H1 (cell line): Measurements from ENCODE around the gene RNF126. TPM values are rescaled to one million over a fixed set of nuclear protein-coding genes. Genes with fewer than 3 reads are reported as not detected.

Experiments
- CTCF ChIA-PET: fragments of 300-600 bp; sonication (Branson Sonifier 250); formaldehyde crosslinking; loops from one replicate; lab custom pipeline; 2021; ENCODE audit not compliant: partially characterized antibody; lab: Charles Lee
- POLR2A ChIA-PET: fragments of 300-600 bp; sonication (Branson Sonifier 250); formaldehyde crosslinking; loops from one replicate; lab custom pipeline; 2021; ENCODE audit warnings: inconsistent platforms; ENCODE audit not compliant: partially characterized antibody; lab: Charles Lee
- DNase-seq, 2 experiments: peaks; one replicate each; pipeline versions ENCODE4 v3.0.0 to v3.0.0-alpha.2; 2010 to 2022; ENCODE audit warnings: low spot score in 2 of 2, low read depth in 1 of 2, mixed read lengths in 1 of 2
- FAIRE-seq: peaks from 2 replicates; lab custom pipeline; 2011; peaks lifted over from hg19 to GRCh38; lab: Jason Lieb, UNC
- H2AFZ ChIP-seq: 2 replicates; pipeline ENCODE4 v1.8.1; 2012; ENCODE audit warnings: low read length, inconsistent platforms
- H2AK5ac ChIP-seq: 2 replicates; pipeline ENCODE4 v1.6.1; 2013; ENCODE audit warnings: low read depth, low read length
- H2BK120ac ChIP-seq: replicated peaks from 2 replicates; pipeline ENCODE3; 2013; ENCODE audit warnings: low read depth, low read length, inconsistent platforms
- H2BK12ac ChIP-seq: 2 replicates; pipeline ENCODE4 v1.6.1; 2013; ENCODE audit warnings: low read depth, low read length
- H2BK15ac ChIP-seq: 2 replicates; pipeline ENCODE4 v1.6.1; 2013; ENCODE audit warnings: low read length
- H2BK20ac ChIP-seq: 2 replicates; pipeline ENCODE4 v1.6.1; 2013; ENCODE audit warnings: low read length
- H2BK5ac ChIP-seq: 2 replicates; pipeline ENCODE4 v1.6.1; 2013; ENCODE audit warnings: low read depth, low read length
- H3K14ac ChIP-seq: 2 replicates; pipeline ENCODE4 v1.6.1; 2013; ENCODE audit warnings: inconsistent platforms; ENCODE audit not compliant: insufficient read length
- H3K18ac ChIP-seq: 2 replicates; pipeline ENCODE4 v1.6.1; 2013; ENCODE audit warnings: low read length; ENCODE audit errors: extremely low read depth
- H3K23ac ChIP-seq: 2 replicates; pipeline ENCODE4 v1.6.1; 2013; ENCODE audit warnings: inconsistent platforms; ENCODE audit not compliant: insufficient read length
- H3K23me2 ChIP-seq: 2 replicates; pipeline ENCODE4 v1.6.1; 2013; ENCODE audit warnings: low read depth, low read length
- H3K27ac ChIP-seq: 2 replicates; pipeline ENCODE4 v1.6.1; 2011; ENCODE audit warnings: low read depth, low read length, inconsistent platforms
- H3K27me3 ChIP-seq, 4 experiments: replicated peaks in 1 of 4; 1 replicate in 1 of 4; 2 replicates in 3 of 4; pipeline versions ENCODE4 v1.6.1 to v1.8.1; 2011 to 2013; ENCODE audit warnings: low read length in 3 of 4, mild to moderate bottlenecking in 3 of 4, inconsistent platforms in 2 of 4, mixed read lengths in 2 of 4, moderate library complexity in 1 of 4; ENCODE audit not compliant: control insufficient read depth in 3 of 4, insufficient read depth in 3 of 4; ENCODE audit errors: extremely low read depth in 1 of 4
- H3K36me3 ChIP-seq, 4 experiments: 2 replicates each; pipeline versions ENCODE4 v1.6.1 to v1.8.1; 2011 to 2013; ENCODE audit warnings: mild to moderate bottlenecking in 4 of 4, low read length in 3 of 4, moderate library complexity in 2 of 4, control low read depth in 1 of 4, inconsistent platforms in 1 of 4; ENCODE audit not compliant: insufficient read depth in 4 of 4, control insufficient read depth in 2 of 4
- H3K4ac ChIP-seq: replicated peaks from 2 replicates; pipeline ENCODE3; 2013; ENCODE audit warnings: low read length, low read depth, mixed read lengths, inconsistent platforms; ENCODE audit not compliant: insufficient read length
- H3K4me1 ChIP-seq, 4 experiments: replicated peaks in 1 of 4; 1 replicate in 1 of 4; 2 replicates in 3 of 4; pipeline versions ENCODE4 v1.6.1 to v1.8.1; 2011 to 2013; ENCODE audit warnings: low read length in 3 of 4, inconsistent platforms in 2 of 4, mixed read lengths in 1 of 4; ENCODE audit not compliant: insufficient read depth in 4 of 4, control insufficient read depth in 3 of 4
- H3K4me2 ChIP-seq, 2 experiments: 2 replicates each; pipeline versions ENCODE4 v1.6.1 to v1.8.1; 2011 to 2013; ENCODE audit warnings: low read depth in 2 of 2, low read length in 2 of 2, control low read depth in 1 of 2, inconsistent platforms in 1 of 2, mild to moderate bottlenecking in 1 of 2; ENCODE audit not compliant: insufficient read depth in 1 of 2
- H3K4me3 ChIP-seq, 4 experiments: fragments of 200-600, 300-600 bp in 1 of 4; sonication (generic), shearing (Covaris generic), sonication (Bioruptor Twin) in 1 of 4; 2 replicates each; pipeline versions ENCODE4 v1.5.1 to v1.8.1; 2011 to 2016; ENCODE audit warnings: low read length in 4 of 4, low read depth in 3 of 4, control low read depth in 2 of 4, inconsistent platforms in 2 of 4, mild to moderate bottlenecking in 2 of 4, mixed read lengths in 1 of 4, moderate library complexity in 1 of 4; ENCODE audit not compliant: insufficient read depth in 2 of 4; ENCODE audit errors: extremely low read depth in 1 of 4
- H3K56ac ChIP-seq: replicated peaks from 2 replicates; pipeline ENCODE3; 2013; ENCODE audit warnings: low read depth, mild to moderate bottlenecking, mixed read lengths, low read length, inconsistent platforms; ENCODE audit not compliant: insufficient read length
- H3K79me1 ChIP-seq: 2 replicates; pipeline ENCODE4 v1.6.1; 2013; ENCODE audit warnings: low read depth, low read length, control low read depth
- H3K79me2 ChIP-seq, 2 experiments: 2 replicates each; pipeline versions ENCODE4 v1.6.1 to v1.8.1; 2012 to 2013; ENCODE audit warnings: low read length in 2 of 2, mild to moderate bottlenecking in 2 of 2, inconsistent platforms in 1 of 2; ENCODE audit not compliant: insufficient read depth in 2 of 2, control insufficient read depth in 1 of 2
- H3K9ac ChIP-seq, 4 experiments: replicated peaks in 1 of 4; 1 replicate in 1 of 4; 2 replicates in 3 of 4; pipeline versions ENCODE4 v1.6.1 to v1.8.1; 2011 to 2013; ENCODE audit warnings: low read depth in 3 of 4, low read length in 3 of 4, control low read depth in 2 of 4, mild to moderate bottlenecking in 2 of 4, moderate library complexity in 2 of 4, inconsistent platforms in 1 of 4; ENCODE audit errors: extremely low read depth in 1 of 4
- H3K9me3 ChIP-seq, 2 experiments: 2 replicates each; pipeline versions ENCODE4 v1.6.1 to v1.8.1; 2012 to 2013; ENCODE audit warnings: mild to moderate bottlenecking in 2 of 2, moderate library complexity in 2 of 2, control low read depth in 1 of 2, inconsistent platforms in 1 of 2, low read depth in 1 of 2, low read length in 1 of 2, mixed read lengths in 1 of 2; ENCODE audit not compliant: insufficient read depth in 2 of 2
- H4K20me1 ChIP-seq, 2 experiments: replicated peaks in 1 of 2; 2 replicates each; pipeline versions ENCODE3 to v1.8.1; 2011 to 2013; ENCODE audit warnings: inconsistent platforms in 2 of 2, low read length in 2 of 2, mild to moderate bottlenecking in 1 of 2; ENCODE audit not compliant: insufficient read depth in 2 of 2, control insufficient read depth in 1 of 2
- H4K5ac ChIP-seq: 2 replicates; pipeline ENCODE4 v1.6.1; 2013; ENCODE audit warnings: low read length, low read depth, mixed read lengths, inconsistent platforms; ENCODE audit not compliant: insufficient read length
- H4K8ac ChIP-seq: 2 replicates; pipeline ENCODE4 v1.8.0; 2013; ENCODE audit warnings: mild to moderate bottlenecking, moderate library complexity, low read length, inconsistent platforms; ENCODE audit not compliant: insufficient read depth; ENCODE audit errors: extremely low read depth
- H4K91ac ChIP-seq: replicated peaks from 2 replicates; pipeline ENCODE3; 2013; ENCODE audit warnings: low read length, mixed read lengths, inconsistent platforms; ENCODE audit not compliant: insufficient read length
- KDM4A ChIP-seq: IDR thresholded peaks from one replicate; pipeline ENCODE4 v1.7.1; 2012; ENCODE audit warnings: low read depth, mild to moderate bottlenecking, moderate library complexity, low read length, inconsistent platforms; ENCODE audit not compliant: severe bottlenecking
- YY1 ChIP-seq: IDR thresholded peaks from 2 replicates; pipeline ENCODE4 v1.6.1; 2011; ENCODE audit warnings: low read depth, mild to moderate bottlenecking, low read length
- WGBS, 2 experiments: shearing (Covaris generic) in 1 of 2; methylation state at CpG; one replicate each; pipeline versions ENCODE4 v1.1.6 to v1.1.7; 2013 to 2015; ENCODE audit warnings: low lambda C conversion rate in 2 of 2, mixed read lengths in 2 of 2, inconsistent platforms in 1 of 2, low coverage in 1 of 2, missing lambda C conversion rate in 1 of 2; ENCODE audit not compliant: insufficient replicate concordance in 2 of 2, insufficient coverage in 1 of 2, insufficient read length in 1 of 2; ENCODE audit errors: extremely low coverage in 1 of 2, missing lambda C conversion rate in 1 of 2; 5-methylcytosine and 5-hydroxymethylcytosine counted together
- polyA plus RNA-seq, 7 experiments: library from polyadenylated mRNA; depleted of rRNA in 3 of 7; stranded (reverse) in 5 of 7; unstranded in 2 of 7; fragments of >200 nt in 5 of 7; fragments of 200-250 nt in 2 of 7; gene quantifications; 1 replicate in 5 of 7; 2 replicates in 1 of 7; 4 replicates in 1 of 7; pipeline versions ENCODE4 v1.2.1 to v1.2.3, GENCODE V29; 2011 to 2013; ENCODE audit warnings: missing spikeins in 2 of 7, mixed read lengths in 2 of 7
- total RNA-seq: library from RNA; stranded (reverse); fragmentation: NEBNext Ultra II Directional; extraction: Animal tissue kit (Norgen Biotek cat#: 25700); gene quantifications from 2 replicates; pipeline ENCODE4 v1.2.1, GENCODE V29; 2021
- TF ChIP-seq, protein P1 (sequence below): IDR thresholded peaks from 2 replicates; pipeline ENCODE4 v1.6.1; 2011; ENCODE audit warnings: low read length, improper control_type of control experiment

Gene RNF126
- total and polyA plus RNA-seq, 2 of the 8 experiments (the other 6 are each of a cell fraction or from before 2014, with no cell fraction given), result 21.8 to 68.0 TPM

- H3K23ac ChIP-seq, result no peak overlapping the region
- no peak overlapping the region for H3K9ac ChIP-seq
- no peaks in the 10 kb centered on the region for H3K4me1 ChIP-seq
- H3K4me2 ChIP-seq, result no peak overlapping the region
- H2BK12ac ChIP-seq, result no peak overlapping the region
- H3K23me2 ChIP-seq, result no peaks in the 10 kb centered on the region
- H3K4ac ChIP-seq, result no peak overlapping the region
- no peak overlapping the region for H4K91ac ChIP-seq
- H3K9me3 ChIP-seq, result peaks cover 0 to 30% of the 10 kb centered on the region in 2 experiments; a peak in 1 of 4 replicates
- H3K79me2 ChIP-seq, result no peaks in the 10 kb centered on the region
- H2BK15ac ChIP-seq, result no peak overlapping the region
- no peak overlapping the region for H2BK120ac ChIP-seq
- TF ChIP-seq KDM4A (no peak), YY1 (no peak)
- TF ChIP-seq, protein P1, sequence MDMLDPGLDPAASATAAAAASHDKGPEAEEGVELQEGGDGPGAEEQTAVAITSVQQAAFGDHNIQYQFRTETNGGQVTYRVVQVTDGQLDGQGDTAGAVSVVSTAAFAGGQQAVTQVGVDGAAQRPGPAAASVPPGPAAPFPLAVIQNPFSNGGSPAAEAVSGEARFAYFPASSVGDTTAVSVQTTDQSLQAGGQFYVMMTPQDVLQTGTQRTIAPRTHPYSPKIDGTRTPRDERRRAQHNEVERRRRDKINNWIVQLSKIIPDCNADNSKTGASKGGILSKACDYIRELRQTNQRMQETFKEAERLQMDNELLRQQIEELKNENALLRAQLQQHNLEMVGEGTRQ, result no peak
- TF ChIP-seq, all 59 proteins: peak for 0
- DNase-seq (no peak), FAIRE-seq (no peak)
- no peak overlapping the region for H3K56ac ChIP-seq
- no peak overlapping the region for H2BK5ac ChIP-seq
- H2BK20ac ChIP-seq, result no peak overlapping the region
- H4K20me1 ChIP-seq, result no peaks in the 10 kb centered on the region
- H3K27ac ChIP-seq, result no peak overlapping the region
- no peaks in the 10 kb centered on the region for H3K36me3 ChIP-seq
- H3K4me3 ChIP-seq, result no peak overlapping the region
- H4K5ac ChIP-seq, result no peak overlapping the region
- no peaks in the 10 kb centered on the region; the same call in 1 of the 2 replicates for H3K79me1 ChIP-seq
- ChIA-PET POLR2A (no interaction called here), CTCF (no interaction called here)
- 95% methylated on average over 4 of the region's 11 CpGs; no CpG with 5 or more reads in 1 of the 2 experiments for WGBS, 2 experiments
- no peak overlapping the region for H2AFZ ChIP-seq
- no peak overlapping the region for H4K8ac ChIP-seq
- no peak overlapping the region for H3K18ac ChIP-seq
- H3K14ac ChIP-seq, result no peak overlapping the region
- no peak overlapping the region for H2AK5ac ChIP-seq
- H3K27me3 ChIP-seq, result no peaks in the 10 kb centered on the region
Measured at GRCh38 chr19:604355-604754, 58.7 kb downstream of the RNF126 start.
